Mammary epithelial cell (primary cell): Measurements from ENCODE around the gene KCNQ2.

Experiments used
- EZH2 ChIP-seq: IDR thresholded peaks from 2 replicates; pipeline ENCODE4 v1.6.1; 2012; ENCODE audit warnings: low read length, inconsistent platforms, borderline replicate concordance
- TF ChIP-seq, protein P1 (sequence below), 2 donors: IDR thresholded peaks in 1 of 2; conservative IDR thresholded peaks in 1 of 2; 2 replicates each; pipeline ENCODE4 v1.5.1; 2011 to 2012; ENCODE audit warnings: inconsistent platforms in 2 of 2, low read length in 2 of 2, mild to moderate bottlenecking in 2 of 2, control low read depth in 1 of 2, low read depth in 1 of 2; ENCODE audit not compliant: insufficient read depth in 1 of 2; ENCODE audit errors: extremely low read depth in 1 of 2

DNA sequence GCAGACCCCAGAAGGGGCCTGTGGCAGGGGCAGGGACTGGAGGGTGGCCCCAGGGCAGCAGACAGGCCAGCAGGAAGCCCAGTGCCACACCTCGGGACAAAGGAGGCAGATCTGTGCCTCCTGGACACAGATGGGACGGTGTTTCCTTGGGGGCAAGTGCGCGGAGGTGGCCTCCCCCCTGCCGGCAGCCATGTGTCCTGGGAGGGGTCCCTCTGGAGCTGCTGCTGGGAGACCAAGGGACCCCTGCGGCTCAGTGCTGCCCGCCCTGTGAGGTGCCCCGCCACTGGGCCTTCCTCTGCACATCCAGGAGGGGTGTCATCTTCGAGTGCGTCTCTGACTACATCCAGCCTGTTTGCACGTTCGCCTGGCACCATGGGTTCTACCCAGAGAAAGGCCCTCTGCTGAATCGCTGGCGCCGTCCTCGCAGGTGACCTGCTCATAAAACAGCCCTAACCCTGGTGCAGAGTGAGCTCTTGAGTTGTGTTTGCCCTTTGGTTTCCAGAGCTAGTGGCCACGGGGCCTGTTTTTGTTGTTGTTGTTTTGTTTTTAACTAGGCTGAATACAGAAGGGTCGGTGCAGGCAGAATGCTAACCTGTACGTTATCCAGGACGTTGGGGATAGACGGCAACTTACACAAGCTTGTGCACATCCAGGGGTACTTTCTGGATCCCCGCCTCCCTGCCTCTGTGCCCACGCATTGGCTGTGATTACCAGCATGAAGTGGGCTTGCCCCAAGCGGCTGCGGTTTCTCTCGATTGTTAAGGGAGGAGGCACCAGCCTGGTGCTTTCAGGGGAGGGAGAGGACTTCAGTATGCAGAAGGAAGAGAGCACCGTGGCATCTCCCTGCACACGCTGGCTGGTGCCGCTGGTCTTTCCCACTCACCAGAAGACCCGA is 1.3 kb upstream of the KCNQ2 start:
- TF ChIP-seq, protein P1, sequence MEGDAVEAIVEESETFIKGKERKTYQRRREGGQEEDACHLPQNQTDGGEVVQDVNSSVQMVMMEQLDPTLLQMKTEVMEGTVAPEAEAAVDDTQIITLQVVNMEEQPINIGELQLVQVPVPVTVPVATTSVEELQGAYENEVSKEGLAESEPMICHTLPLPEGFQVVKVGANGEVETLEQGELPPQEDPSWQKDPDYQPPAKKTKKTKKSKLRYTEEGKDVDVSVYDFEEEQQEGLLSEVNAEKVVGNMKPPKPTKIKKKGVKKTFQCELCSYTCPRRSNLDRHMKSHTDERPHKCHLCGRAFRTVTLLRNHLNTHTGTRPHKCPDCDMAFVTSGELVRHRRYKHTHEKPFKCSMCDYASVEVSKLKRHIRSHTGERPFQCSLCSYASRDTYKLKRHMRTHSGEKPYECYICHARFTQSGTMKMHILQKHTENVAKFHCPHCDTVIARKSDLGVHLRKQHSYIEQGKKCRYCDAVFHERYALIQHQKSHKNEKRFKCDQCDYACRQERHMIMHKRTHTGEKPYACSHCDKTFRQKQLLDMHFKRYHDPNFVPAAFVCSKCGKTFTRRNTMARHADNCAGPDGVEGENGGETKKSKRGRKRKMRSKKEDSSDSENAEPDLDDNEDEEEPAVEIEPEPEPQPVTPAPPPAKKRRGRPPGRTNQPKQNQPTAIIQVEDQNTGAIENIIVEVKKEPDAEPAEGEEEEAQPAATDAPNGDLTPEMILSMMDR (conservative IDR thresholded peaks at IDR 0.05 in 1 of 2, IDR thresholded peaks at IDR 0.05 in 1 of 2; ENCODE audit: extremely low read depth in 1 of 2, insufficient read depth in 1 of 2, low read depth in 1 of 2, low read length in 2 of 2) = no peak
- TF ChIP-seq EZH2 = no peak
